HG03135 (cell line): ENCODE measurements around the gene TFF3.

Source experiments
- ATAC-seq: cut with Tn5 transposase; IDR thresholded peaks from one replicate; pipeline ENCODE4 v1.9.1; 2021; ENCODE audit warnings: mild to moderate bottlenecking, moderate library complexity; ENCODE audit not compliant: unreplicated experiment

The TFF3 gene, protein sequence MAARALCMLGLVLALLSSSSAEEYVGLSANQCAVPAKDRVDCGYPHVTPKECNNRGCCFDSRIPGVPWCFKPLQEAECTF

DNA sequence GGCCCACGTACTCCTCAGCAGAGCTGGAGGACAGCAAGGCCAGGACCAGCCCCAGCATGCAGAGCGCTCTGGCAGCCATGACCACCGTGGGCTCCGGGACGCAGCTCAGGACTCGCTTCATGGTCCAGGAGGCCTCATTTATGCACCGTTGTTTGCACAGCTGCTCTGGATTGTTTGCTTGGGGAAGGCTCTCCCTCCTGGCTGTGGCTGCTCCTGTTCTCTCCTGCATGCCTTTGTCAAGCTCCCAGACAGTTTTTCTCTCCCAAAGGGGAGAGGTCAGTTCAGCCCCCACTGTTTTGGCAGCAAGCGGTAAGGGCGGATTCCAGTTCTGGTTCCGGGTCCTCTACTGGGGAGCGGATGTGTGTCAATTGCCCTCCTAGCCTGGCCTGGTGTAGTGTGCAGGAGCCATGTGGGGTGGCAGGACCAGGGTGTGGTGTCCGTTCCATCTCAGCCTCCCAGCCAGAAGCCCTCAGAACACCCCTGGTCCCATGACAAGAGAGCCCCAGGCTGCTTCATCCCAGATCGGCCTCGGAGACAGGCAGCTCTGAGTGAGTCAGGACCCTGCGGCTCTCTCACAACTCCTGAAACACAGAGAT, at the start of gene TFF3:
Gene TFF3 (minus strand): TSS at position 114 of the 596 bp plus-strand sequence. CDS start 35 bp downstream, at position 79.
- no peak for ATAC-seq

DNA sequence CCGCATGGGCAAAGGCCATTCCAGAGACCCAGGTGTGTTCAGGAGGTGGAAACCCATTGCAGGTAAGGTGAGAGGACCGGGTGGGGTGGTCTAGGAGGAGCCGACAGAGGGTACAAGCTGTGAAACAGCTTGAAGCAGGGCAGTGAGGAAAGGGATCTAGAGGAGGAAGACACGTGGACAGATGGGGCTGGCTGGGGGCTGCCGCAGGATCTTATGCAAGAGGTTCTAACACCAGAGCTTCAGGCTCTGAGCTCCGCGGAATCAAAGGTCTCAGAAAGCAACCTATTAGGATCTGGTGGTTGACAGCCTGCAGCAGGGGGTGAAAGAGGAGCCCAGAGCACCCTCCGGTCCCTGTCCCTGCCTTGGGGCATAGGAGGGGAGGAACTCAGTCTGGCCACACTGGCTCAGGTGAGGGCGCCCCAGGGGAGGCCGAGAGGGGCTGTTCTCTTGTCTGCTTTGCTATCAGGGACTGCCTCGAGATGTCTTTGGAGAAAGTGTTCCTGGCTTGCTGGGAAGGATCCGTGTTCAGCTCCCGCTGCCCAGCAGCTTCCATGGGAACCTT, 49.2 kb upstream of the TFF3 start:
- ATAC-seq, result no peak

DNA sequence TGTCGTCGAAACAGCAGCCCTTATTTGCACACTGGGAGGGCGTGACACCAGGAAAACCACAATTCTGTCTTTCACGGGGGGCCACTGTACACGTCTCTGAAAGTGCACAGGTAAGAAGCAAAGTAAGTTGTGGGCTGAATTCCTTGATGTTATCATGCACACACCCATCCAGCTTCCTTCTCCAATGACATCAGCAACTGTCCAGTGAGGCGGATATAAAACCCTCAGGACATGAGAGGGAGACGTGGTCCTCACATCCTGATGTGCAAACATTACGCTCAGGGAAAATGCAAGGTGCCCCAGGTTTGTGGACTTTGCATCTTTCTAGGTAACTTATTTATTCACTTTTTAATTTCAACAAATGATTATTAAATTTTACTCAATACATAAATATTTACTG, 48.1 kb upstream of the TFF3 start:
- no peak for ATAC-seq

DNA sequence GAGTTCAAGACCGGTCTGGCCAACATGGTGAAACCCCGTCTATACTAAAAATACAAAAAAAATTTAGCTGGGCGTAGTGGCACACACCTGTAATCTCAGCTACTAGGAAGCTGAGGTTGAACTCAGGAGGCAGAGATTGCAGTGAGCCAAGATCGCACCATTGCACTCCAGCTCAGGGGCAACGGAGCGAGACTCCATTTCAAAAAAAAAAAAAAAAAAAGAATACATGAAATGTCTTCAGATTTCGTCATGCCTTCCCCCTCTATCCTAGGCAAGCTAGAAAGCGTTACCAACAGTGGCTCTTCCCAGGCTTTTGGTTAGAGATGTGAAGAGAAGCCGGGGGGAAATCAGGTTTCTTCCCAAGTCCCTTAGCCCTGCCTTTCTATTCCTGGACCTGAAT, 47.5 kb upstream of the TFF3 start:
- no peak for ATAC-seq

DNA sequence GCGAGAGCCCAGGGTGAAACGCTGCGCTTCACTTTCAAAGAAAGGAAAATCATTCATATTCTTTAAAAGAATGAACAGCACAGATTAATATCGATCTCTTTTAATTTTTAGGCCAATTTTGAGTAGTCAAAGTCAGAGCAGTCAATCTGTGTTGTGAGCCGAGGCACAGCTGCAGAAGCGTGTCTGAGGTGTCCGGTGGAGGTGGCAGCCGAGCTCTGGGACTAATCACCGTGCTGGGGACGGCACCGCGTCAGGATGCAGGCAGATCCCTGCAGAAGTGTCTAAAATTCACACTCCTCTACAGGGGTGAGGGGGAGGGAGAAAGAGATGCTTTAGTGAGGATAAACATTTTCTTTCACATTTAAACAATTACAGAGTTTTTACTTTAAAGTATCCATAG, 47.0 kb upstream of the TFF3 start:
- ATAC-seq, result no peak

DNA sequence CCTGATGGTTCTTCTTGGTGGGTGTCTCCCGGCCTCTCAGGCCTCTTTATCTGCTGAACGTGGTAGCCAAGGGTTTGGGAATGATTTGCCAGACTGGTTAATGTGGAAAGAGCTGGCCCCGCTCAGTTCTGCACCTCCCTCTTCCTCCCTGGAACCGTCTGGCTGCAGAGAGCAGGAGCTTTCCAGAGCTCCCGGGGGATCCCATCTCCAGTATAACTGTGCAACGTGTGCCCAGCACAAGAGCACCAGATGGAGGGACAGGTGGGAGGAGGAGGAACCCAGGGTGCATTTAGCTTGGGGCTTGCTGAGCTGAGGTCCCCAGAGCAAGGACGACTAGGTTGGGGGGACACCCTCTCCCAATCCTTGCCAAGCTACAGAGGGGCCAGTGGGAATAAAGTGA, 46.1 kb upstream of the TFF3 start:
- no peak for ATAC-seq

DNA sequence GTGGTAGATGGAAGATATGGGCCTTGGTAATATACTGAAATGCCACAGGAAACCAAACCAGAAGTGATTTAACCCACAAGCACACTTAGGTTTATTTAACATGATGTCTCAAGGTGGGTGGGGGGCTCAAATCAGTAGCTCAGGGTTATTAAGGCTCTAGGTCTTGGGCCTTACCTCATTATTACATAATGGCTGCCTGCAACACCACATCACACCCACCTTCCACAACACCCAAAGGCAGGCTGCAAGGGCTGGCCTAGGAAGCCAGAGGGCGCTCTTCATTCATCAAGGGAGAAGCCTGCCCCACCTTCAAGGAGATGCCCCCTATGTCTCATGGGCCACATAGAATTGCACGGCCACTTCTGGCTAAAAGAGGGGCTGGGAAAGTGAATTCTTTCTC, 45.1 kb upstream of the TFF3 start:
- ATAC-seq, result no peak

DNA sequence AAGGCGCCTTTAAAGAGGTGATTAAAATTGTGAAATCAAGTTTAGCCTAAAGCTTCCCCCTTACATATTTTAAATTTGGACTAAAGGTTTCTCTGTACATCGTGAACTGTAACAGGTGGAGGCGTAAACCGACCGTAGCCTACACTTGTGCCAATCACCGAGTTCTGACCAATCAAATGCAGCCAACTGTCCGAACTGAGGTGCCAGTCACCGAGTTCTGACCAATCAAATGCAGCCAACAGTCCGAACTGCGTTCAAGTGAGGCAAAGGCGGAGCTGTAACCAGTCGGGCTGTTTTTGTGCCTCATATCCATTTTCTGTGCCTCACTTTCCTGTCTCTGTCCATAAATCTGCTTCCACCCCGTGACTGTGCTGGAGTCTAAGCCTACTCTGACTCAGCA, 43.7 kb upstream of the TFF3 start:
- ATAC-seq, result no peak

DNA sequence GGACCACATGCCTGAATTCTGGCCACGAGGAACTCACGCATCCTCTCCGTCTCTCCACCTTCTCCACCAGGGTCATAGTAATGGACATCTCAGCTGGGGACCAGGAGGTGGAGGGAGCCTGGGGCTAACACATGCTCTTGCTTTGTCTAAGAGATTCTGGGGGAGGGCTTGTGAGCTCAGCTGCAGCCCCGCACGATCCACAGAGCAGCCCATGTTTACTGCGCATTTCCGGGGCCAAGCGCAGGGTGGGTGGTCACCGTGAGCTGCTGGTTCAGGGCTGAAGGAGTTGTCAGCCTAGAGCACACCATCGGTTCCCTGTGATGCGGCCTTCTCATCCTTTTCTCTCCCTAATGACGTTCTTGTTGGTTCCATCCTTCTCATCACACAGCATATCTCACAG, 43.1 kb upstream of the TFF3 start:
- ATAC-seq, result no peak

DNA sequence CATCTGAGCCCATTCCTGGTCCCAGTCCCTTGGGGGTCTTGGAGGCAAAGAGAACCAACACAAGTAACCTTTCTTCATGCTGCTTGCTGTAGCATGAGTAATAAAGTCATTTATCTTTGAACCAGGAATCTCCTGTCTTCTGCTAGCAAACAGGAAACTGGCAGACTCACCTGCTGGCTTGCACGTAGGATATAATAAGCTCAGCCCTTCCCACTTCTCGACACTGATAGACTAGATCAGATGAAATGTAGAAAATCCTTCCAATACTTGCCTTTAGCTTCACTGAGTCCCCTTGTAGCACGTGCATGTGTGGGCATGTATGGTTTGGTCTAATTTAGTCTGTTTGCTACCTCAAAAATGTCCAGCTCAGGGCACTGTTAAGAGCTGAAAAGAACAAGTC, 42.1 kb upstream of the TFF3 start:
- no peak for ATAC-seq

DNA sequence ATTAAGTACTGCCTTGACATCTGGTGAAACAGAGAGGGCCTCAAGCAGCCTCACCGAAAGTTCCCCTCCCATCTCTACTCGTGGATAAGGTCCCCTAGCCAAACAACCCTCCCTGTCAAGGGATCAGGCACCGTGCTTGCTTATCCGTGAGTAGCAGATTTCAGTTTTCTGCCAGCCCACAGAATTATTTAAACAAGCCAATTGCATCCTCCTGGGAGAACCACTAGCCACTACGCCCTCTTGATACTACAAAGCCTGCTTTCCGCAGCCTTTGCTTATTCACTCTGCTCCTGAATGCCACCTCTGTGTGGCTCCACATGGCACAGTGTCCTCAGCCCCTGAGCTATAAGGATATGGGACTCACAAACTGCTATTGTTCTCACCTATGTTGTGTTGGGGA, 41.4 kb upstream of the TFF3 start:
- ATAC-seq, result no peak

DNA sequence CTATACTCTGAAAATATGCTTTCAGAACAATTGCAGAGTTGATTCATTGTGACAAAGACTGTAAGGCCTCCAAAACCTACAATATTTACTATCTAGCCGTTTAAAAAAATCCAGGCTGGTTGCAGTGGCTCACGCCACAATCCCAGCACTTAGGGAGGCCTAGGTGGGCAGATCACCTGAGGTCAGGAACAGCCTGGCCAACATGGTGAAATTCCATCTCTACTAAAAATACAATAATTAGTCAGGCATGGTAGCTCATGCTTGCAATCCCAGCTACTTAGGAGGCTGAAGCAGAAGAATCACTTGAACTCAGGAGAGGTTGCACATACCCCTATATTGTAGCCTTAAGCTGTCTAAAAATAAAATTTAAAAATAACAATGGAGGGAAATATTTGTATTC, 40.8 kb upstream of the TFF3 start:
- no peak for ATAC-seq

DNA sequence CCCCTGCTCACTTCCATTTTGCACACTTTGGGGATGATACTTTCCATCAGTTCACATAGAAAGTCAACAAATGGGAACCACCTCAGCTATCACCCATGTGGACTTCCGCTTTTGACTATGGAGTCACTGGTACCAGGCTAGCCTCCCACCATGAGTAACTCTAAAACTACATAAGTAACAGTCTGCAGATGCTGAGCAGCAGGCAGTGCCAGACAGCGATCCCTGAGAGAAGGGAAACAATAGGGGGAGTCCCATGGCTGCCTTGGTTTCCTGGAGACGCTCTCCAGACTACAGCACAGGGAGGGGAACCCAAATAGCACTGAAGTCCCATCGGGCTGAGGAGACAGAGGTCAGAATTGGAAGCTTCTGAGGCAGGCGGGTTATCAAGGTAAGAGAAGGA, 38.4 kb upstream of the TFF3 start:
- ATAC-seq, result no peak

DNA sequence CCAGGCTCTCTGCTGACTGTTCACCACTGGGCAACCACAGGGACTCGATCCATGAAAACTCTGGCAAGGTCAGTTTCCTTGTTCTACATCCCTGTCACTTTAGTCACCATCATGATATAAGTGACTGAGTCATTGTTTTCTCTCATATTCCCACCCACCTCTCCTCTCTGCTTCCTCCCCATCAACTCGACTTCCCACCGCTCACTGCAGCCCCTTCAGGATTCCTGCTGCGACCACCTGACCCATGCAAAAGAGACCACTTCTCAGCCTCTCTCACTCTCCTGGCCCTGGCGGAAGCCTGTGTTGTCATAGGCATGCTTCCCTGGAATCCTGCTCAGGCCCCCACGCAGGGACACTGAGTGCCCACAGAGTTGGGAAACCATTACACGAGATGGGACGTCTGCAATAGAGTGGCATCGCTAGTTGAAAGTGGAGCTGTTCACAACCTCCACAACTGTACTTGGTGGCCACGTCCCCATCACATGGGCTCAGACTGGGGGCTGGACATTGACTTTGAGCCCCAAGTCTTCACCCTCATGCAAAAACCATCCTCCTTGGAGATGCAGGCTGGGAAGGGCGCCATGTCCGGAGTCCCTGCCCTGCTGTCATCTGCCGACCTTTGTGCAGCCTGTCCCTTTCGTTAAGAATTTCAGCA, 37.4 kb upstream of the TFF3 start:
- no peak for ATAC-seq

DNA sequence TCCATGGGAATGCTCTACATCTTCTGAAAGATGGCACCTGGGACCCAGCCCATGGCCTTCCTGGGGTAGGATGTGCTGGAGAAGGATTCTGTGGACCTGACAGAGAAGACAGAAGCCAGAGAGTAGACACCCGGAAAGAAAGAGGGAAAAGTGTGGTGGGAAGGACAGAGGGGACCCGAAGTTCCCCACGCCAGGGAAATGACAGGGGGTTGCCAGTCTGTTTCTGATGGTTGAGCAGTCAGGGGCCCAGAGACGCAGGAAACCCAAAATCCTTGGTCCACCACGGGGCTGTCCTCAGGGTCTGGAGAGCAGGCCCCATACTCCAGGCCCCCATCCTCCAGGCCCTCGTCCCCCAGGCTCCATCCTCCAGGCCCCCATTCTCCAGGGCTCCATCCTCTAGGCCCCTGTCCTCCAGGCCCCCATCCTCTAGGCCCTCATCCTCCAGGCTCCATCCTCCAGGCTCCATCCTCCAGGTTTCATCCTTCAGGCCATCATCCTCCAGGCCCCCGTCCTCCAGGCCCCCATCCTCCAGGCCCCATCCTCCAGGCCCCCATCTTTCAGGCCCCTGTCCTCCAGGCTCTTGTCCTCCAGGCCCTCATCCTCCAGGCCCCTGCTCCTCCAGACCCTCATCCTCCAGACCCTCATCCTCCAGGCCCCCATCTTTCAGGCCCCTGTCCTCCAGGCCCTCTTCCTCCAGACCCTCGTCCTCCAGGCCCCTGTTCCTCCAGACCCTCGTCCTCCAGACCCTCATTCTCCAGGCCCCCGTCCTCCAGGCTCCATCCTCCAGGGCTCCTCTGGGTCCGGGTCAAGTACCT, 36.6 kb upstream of the TFF3 start:
- ATAC-seq, result no peak

DNA sequence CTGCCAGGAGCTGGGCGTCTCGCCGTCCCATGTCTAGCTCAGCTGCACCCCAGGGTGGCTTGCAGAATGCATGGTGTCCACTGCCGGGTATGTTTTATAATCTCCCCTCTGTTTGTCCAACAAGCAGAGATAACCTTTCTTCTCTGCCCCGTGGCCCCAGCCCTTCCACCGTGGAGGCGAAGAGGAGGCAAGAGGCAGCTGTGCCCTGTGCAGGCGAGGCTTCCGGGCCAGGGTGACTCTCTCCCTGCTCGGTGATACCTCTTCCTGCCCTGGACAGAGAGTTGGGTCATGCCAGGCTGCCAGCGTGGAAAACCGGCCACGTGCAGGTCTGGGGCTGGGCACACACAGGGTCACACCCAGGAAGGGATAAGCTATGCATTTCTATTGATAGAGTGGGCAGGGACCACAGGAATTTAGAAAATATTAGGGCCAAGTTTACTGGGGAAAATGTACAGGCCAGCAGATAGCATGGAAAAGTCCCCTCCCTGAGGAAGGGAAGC, 35.8 kb upstream of the TFF3 start, which contains the start of gene TFF2:
Gene TFF2 (minus strand): TSS at position 68 of the 500 bp plus-strand sequence. CDS start 37 bp downstream, at position 31.
- no peak for ATAC-seq

DNA sequence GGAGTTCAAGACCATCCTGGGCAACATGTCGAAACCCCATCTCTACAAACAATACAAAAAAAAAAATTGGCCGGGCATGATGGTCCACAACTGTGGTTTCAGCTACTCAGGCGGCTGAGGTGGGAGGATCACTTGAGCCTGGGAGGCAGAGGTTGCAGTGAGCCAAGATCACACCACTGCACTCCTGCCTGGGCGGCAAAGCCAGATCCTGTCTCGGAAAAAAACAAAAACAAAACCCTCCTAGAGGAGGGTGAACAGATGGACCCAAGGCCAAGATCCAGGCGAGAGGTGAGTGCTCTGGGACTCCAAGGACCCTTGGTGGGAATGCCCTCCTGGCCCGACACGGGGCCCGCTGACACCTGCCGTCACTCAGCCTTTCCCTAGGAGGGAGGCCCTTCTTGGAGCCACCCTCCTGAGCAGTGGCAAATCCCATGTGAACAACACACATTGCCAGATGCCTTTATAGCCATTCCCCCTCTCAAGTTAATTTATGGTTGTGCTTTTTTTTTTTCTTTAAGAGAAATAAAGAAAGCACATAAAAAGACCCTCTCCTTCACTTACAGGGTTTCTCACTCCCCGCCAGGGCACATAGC, 35.2 kb upstream of the TFF3 start:
- no peak for ATAC-seq

DNA sequence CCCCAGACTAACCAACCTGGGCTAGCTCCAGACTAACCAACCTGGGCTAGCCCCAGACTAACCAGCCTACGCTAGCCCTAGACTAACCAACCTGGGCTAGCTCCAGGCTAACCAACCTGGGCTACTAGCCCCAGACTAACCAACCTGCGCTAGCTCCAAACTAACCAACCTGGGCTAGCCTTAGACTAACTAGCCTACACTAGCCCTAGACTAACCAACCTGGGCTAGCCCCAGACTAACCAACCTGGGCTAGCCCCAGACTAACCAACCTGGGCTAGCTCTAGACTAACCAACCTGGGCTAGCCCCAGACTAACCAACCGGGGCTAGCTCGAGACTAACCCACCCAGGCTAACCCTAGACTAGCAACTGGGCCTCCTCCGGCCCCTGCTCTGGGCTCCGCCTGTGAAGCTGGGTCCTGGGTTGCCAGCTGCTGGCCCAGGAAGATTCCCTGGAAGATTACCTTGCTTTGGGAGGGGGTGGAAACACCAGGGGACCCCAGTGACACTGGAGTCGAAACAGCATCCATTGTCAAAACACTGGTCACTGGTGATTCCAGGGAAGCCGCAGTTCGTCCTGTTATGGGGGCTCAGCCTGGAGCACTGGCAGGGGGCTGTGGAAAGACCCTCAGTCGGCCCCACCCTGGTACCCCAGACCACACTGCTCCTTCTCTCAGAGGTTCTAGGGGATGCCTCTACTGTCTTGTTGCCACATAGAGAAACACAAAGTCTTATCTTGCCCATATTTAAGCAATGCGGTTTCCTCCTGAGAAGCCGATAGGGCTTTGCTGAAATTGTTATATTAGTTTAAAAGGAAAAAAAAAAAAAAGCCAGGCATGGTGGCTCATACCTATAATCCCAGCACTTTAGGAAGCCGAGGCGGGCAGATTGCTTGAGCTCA, 34.5 kb upstream of the TFF3 start:
- ATAC-seq, result no peak

DNA sequence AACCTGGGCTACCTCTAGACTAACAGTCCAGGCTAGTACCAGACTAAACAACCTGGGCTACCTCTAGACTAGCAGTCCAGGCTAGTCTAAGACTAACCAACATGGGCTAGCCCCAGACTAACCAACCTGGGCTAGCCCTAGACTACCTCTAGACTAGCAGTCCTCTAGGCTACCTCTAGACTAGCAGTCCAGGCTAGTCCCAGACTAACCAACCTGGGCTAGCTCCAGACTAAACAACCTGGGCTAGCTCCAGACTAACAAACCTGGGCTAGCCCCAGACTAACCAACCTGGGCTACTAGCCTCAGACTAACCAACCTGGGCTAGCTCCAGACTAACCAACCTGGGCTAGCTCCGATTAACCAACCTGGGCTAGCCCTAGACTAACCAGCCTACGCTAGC, 33.6 kb upstream of the TFF3 start:
- no peak for ATAC-seq
